Brain pericyte (primary cell): ENCODE results near the gene MMP25.

Experiments
- DNase-seq: peaks from one replicate; pipeline ENCODE4 v3.0.0-alpha.2; 2012; ENCODE audit warnings: low read depth, low spot score

The MMP25 gene

GRCh38 chr16:3091551-3091950 is 45.2 kb downstream of the MMP25 start:
- no peak for DNase-seq

- DNase-seq: no peak
Observed at GRCh38 chr16:3092501-3092941, 46.2 kb downstream of the MMP25 start.

- DNase-seq: no peak
Observed at GRCh38 chr16:3094289-3095027, 48.1 kb downstream of the MMP25 start.

- no peak for DNase-seq
Observed at GRCh38 chr16:3095869-3096268, 49.5 kb downstream of the MMP25 start.

- DNase-seq: no peak
Observed at GRCh38 chr16:3096362-3096761, 50.0 kb downstream of the MMP25 start.

- DNase-seq: no peak
Observed at GRCh38 chr16:3097266-3097665, 50.9 kb downstream of the MMP25 start.

GRCh38 chr16:3098459-3099394 is 52.4 kb downstream of the MMP25 start, which contains the start of gene ZSCAN10:
Gene ZSCAN10 (minus strand): TSS chr16:3099294. CDS start chr16:3092937, 6,357 bp downstream.
- DNase-seq: no peak

- DNase-seq: no peak
Observed at GRCh38 chr16:3099395-3099731, 53.0 kb downstream of the MMP25 start.

GRCh38 chr16:3099732-3100499 is 53.6 kb downstream of the MMP25 start:
- no peak for DNase-seq

GRCh38 chr16:3101018-3101840 is 54.9 kb downstream of the MMP25 start:
- DNase-seq: no peak

GRCh38 chr16:3101841-3102470 is 55.6 kb downstream of the MMP25 start:
- DNase-seq: no peak

- DNase-seq: peak; percentile 47
Observed at GRCh38 chr16:3106205-3106928, 60.0 kb downstream of the MMP25 start.
